ENCODE measurements around the gene HMCN1.

DNA sequence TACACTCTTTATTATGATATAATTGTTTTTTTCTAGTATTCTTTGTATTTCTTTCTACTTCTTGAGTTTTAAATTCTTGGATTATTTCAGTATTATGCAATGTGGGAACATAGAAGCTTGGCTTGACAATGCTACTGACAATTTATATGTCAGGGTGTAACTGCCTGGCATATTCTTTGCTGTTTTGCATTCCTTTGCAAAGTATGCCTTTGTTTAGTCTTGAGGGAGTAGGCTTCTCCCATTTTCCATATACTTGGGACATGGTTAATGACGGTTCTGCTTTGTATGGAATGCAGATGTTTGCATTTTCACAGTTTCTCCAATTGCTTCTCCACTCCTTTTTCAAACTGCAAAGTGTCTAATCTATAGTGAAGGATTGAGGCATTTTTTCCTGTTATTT is 109.8 kb downstream of the HMCN1 start:
- TF ChIP-seq, protein P1, sequence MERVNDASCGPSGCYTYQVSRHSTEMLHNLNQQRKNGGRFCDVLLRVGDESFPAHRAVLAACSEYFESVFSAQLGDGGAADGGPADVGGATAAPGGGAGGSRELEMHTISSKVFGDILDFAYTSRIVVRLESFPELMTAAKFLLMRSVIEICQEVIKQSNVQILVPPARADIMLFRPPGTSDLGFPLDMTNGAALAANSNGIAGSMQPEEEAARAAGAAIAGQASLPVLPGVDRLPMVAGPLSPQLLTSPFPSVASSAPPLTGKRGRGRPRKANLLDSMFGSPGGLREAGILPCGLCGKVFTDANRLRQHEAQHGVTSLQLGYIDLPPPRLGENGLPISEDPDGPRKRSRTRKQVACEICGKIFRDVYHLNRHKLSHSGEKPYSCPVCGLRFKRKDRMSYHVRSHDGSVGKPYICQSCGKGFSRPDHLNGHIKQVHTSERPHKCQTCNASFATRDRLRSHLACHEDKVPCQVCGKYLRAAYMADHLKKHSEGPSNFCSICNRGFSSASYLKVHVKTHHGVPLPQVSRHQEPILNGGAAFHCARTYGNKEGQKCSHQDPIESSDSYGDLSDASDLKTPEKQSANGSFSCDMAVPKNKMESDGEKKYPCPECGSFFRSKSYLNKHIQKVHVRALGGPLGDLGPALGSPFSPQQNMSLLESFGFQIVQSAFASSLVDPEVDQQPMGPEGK (CRISPR knock-in tag; IDR thresholded peaks at IDR 0.05; ENCODE audit: borderline replicate concordance), result no peak
- no peak for TF ChIP-seq PPARA (CRISPR knock-in tag; IDR thresholded peaks at IDR 0.05; ENCODE audit: borderline replicate concordance)
